OCI-LY1 (cell line): ENCODE data around the gene SPPL3.

Experiments
- EZH2 ChIP-seq: fragments of 200-600 bp; sonication (generic), shearing (Covaris generic); IDR thresholded peaks from 2 replicates; pipeline ENCODE4 v1.8.0; 2017; ENCODE audit warnings: borderline replicate concordance, mixed run types, mild to moderate bottlenecking, antibody characterized with exemption, low read length, moderate library complexity, mixed read lengths
- TF ChIP-seq, protein P1 (sequence below): fragments of 200-600 bp; sonication (generic), shearing (Covaris generic); IDR thresholded peaks from 2 replicates; pipeline ENCODE4 v1.5.1; 2017; ENCODE audit warnings: mild to moderate bottlenecking, antibody characterized with exemption, low read length, moderate library complexity, mixed read lengths

DNA sequence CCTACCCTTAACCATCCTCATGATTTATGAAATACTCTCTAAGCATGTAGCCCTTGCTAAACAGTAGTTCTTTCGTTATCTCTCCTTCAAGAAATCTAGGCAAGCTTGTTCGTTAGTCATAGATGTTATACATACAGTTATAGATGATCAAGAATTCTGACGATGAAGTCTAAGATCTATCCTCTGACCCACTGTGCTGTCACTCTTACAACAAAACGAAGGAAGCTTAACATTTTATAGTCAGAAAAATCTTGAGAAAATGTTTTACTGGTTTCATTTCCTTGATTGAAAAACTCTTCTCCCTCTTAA lies 68.9 kb downstream of the SPPL3 start:
- TF ChIP-seq, protein P1, sequence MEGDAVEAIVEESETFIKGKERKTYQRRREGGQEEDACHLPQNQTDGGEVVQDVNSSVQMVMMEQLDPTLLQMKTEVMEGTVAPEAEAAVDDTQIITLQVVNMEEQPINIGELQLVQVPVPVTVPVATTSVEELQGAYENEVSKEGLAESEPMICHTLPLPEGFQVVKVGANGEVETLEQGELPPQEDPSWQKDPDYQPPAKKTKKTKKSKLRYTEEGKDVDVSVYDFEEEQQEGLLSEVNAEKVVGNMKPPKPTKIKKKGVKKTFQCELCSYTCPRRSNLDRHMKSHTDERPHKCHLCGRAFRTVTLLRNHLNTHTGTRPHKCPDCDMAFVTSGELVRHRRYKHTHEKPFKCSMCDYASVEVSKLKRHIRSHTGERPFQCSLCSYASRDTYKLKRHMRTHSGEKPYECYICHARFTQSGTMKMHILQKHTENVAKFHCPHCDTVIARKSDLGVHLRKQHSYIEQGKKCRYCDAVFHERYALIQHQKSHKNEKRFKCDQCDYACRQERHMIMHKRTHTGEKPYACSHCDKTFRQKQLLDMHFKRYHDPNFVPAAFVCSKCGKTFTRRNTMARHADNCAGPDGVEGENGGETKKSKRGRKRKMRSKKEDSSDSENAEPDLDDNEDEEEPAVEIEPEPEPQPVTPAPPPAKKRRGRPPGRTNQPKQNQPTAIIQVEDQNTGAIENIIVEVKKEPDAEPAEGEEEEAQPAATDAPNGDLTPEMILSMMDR: no peak
- TF ChIP-seq EZH2: no peak
